Thymus (tissue), 11 donors: ENCODE results near the gene LCORL. TPM values are rescaled to one million over a fixed set of nuclear protein-coding genes. Genes with fewer than 3 reads are reported as not detected.

Experiments used
- DNase-seq, 9 donors: peaks; one replicate each; pipeline ENCODE4 v3.0.0-alpha.2; 2013; ENCODE audit warnings: low spot score in 9 of 9, low read depth in 6 of 9, missing footprints in 1 of 9
- H3K27ac ChIP-seq, 2 donors: one replicate each; pipeline ENCODE4 v1.5.1; 2013; ENCODE audit warnings: control low read depth in 1 of 2, low read depth in 1 of 2, low read length in 1 of 2, mild to moderate bottlenecking in 1 of 2, moderate library complexity in 1 of 2
- H3K27me3 ChIP-seq, 2 donors: one replicate each; pipeline ENCODE4 v1.5.1; 2013; ENCODE audit warnings: low read length in 1 of 2; ENCODE audit not compliant: control insufficient read depth in 2 of 2, insufficient read depth in 1 of 2
- H3K36me3 ChIP-seq, 2 donors: one replicate each; pipeline ENCODE4 v1.5.1; 2013; ENCODE audit warnings: low read length in 1 of 2, mild to moderate bottlenecking in 1 of 2, moderate library complexity in 1 of 2; ENCODE audit not compliant: control insufficient read depth in 2 of 2, insufficient read depth in 2 of 2
- H3K4me1 ChIP-seq, 2 donors: one replicate each; pipeline ENCODE4 v1.5.1; 2013; ENCODE audit warnings: low read length in 2 of 2; ENCODE audit not compliant: control insufficient read depth in 2 of 2, insufficient read depth in 2 of 2
- H3K4me3 ChIP-seq, 2 donors: one replicate each; pipeline ENCODE4 v1.5.1; 2013; ENCODE audit warnings: low read length in 2 of 2, control low read depth in 1 of 2, mild to moderate bottlenecking in 1 of 2
- H3K9me3 ChIP-seq, 2 donors: one replicate each; pipeline ENCODE4 v1.5.1; 2013; ENCODE audit warnings: low read length in 1 of 2, mild to moderate bottlenecking in 1 of 2; ENCODE audit not compliant: control insufficient read depth in 2 of 2, insufficient read depth in 1 of 2
- WGBS: extraction: QIAGEN DNeasy Blood & Tissue Kit; methylation state at CpG from one replicate; pipeline ENCODE4 v1.1.7; 2013; 5-methylcytosine and 5-hydroxymethylcytosine counted together
- polyA plus RNA-seq: library from polyadenylated mRNA; stranded (reverse); fragments of 200-250 nt; gene quantifications from one replicate; pipeline ENCODE4 v1.2.3, GENCODE V29; 2013
- total RNA-seq: library from RNA; stranded (reverse); fragments of 120-200 nt; gene quantifications from one replicate; pipeline ENCODE4 v1.2.4, GENCODE V29; 2013
- donor health status: healthy.

LCORL gene
- total and polyA plus RNA-seq, 2 donors = 4.5 to 13.3 TPM

DNA sequence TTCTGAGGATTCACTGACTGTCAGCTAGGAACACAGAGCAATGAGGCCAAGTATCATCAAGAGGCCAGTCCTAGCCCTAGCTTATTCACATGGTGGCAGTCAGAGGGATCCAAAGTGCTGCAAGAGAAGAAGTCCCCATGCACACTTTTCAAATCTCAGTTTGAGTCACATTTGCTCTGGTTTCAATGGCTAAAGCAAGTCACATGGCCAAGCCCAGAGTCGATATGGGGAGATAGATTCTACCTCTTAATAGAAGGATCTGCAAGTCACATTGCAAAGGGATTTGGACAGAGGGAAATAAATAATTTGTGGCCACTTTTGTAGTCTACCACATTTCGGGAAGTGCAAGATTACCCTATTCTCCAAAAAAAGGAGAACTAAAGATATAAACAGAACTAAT, 3.7 kb upstream of the LCORL start:
- no peak overlapping the region for H3K27ac ChIP-seq
- no peak for DNase-seq
- peaks cover 11 to 45% of the 10 kb centered on the region in 2 donors for H3K27me3 ChIP-seq
- no peak overlapping the region for H3K4me3 ChIP-seq
- 54% methylated on average over 2 of the region's 2 CpGs for WGBS
- H3K9me3 ChIP-seq = peaks cover 0 to 5% of the 10 kb centered on the region in 2 donors
- H3K36me3 ChIP-seq = no peaks in the 10 kb centered on the region
- H3K4me1 ChIP-seq = peaks cover 5 to 8% of the 10 kb centered on the region in 2 donors

DNA sequence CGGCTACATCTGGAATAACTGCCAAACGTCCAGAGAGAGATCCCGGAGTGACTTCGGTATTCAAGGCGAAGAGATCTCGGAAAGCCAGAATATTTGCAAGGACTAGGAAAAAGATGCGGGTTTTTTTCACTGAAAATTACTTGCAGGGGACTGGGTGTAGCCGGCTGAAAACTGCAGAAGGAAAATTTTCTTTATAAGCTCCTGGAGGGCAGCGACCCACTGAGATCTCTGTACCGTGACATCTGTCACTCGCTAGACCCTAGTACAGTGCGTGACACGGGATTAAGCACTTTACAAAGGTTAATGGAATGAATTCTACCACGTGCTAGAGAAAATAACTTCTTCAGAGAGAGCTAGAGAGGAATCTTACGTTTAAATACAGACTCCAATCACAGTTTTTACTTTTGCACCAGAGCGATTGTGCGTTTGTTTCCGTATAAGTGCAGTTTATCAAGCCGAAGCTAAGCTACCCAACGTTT, 1.1 kb upstream of the LCORL start:
- WGBS = 1% methylated on average over 20 of the region's 20 CpGs
- peaks cover 11 to 42% of the 10 kb centered on the region in 2 donors for H3K27me3 ChIP-seq
- peak overlapping the region; percentile 84 to 90 for H3K4me3 ChIP-seq
- H3K4me1 ChIP-seq = peaks cover 5 to 10% of the 10 kb centered on the region in 2 donors
- DNase-seq = peak in 3 of 9 donors; percentile 2 to 28 (median 3)
- H3K27ac ChIP-seq = no peak overlapping the region
- H3K36me3 ChIP-seq = no peaks in the 10 kb centered on the region
- H3K9me3 ChIP-seq = peaks cover 0 to 5% of the 10 kb centered on the region in 2 donors

DNA sequence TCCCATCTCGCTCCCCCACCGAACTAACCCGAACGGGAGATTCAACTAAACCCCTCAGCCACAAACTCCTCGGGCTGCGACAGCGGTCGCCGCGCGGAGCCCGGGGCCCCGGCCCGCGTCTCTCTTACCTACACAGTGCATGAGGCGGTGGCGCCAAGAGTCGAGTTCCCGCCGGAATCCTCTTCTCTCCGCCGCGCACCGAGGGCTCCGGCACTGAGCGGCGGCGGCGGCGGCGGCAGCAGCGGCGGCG, 160 bp downstream of the LCORL start:
- under 1% methylated on average over 34 of the region's 34 CpGs for WGBS
- peaks cover 0 to 5% of the 10 kb centered on the region in 2 donors for H3K9me3 ChIP-seq
- H3K36me3 ChIP-seq = no peaks in the 10 kb centered on the region
- peak overlapping the region; percentile 84 to 90 for H3K4me3 ChIP-seq
- H3K27ac ChIP-seq = peak overlapping the region; percentile 90 to 92
- H3K27me3 ChIP-seq = peaks cover 11 to 40% of the 10 kb centered on the region in 2 donors
- DNase-seq = no peak
- H3K4me1 ChIP-seq = peaks cover 5 to 10% of the 10 kb centered on the region in 2 donors

GRCh38 chr4:18020671-18021469, 685 bp downstream of the LCORL start:
- Histone ChIP-seq H3K4me3 (peak overlapping the region; percentile 84 to 90), H3K9me3 (peaks cover 0 to 5% of the 10 kb centered on the region in 2 donors), H3K27me3 (peaks cover 11 to 37% of the 10 kb centered on the region in 2 donors), H3K36me3 (no peaks in the 10 kb centered on the region), H3K4me1 (peaks cover 5 to 10% of the 10 kb centered on the region in 2 donors), H3K27ac (peak overlapping the region; percentile 90 to 92)
- DNase-seq = peak in 6 of 9 donors; percentile 38 to 74 (median 48)
- under 1% methylated on average over 90 of the region's 90 CpGs for WGBS

- Histone ChIP-seq H3K27ac (peak overlapping the region in 1 of 2 donors; percentile 20), H3K27me3 (peaks cover 11 to 34% of the 10 kb centered on the region in 2 donors), H3K9me3 (peaks cover 0 to 5% of the 10 kb centered on the region in 2 donors), H3K4me1 (peaks cover 5 to 10% of the 10 kb centered on the region in 2 donors), H3K36me3 (no peaks in the 10 kb centered on the region), H3K4me3 (peak overlapping the region; percentile 84 to 90)
- WGBS = 5% methylated on average over 16 of the region's 16 CpGs
- peak in 7 of 9 donors; percentile 21 to 57 (median 33) for DNase-seq
Measured at GRCh38 chr4:18020145-18020670, 1.3 kb downstream of the LCORL start.

GRCh38 chr4:18014269-18014668, 7.3 kb downstream of the LCORL start:
- 94% methylated on average over 1 of the region's 1 CpG for WGBS
- no peak overlapping the region for H3K27ac ChIP-seq
- no peaks in the 10 kb centered on the region for H3K36me3 ChIP-seq
- no peak for DNase-seq
- H3K4me3 ChIP-seq = no peak overlapping the region
- H3K27me3 ChIP-seq = no peaks in the 10 kb centered on the region
- H3K9me3 ChIP-seq = no peaks in the 10 kb centered on the region
- peaks cover 3 to 13% of the 10 kb centered on the region in 2 donors for H3K4me1 ChIP-seq

DNA sequence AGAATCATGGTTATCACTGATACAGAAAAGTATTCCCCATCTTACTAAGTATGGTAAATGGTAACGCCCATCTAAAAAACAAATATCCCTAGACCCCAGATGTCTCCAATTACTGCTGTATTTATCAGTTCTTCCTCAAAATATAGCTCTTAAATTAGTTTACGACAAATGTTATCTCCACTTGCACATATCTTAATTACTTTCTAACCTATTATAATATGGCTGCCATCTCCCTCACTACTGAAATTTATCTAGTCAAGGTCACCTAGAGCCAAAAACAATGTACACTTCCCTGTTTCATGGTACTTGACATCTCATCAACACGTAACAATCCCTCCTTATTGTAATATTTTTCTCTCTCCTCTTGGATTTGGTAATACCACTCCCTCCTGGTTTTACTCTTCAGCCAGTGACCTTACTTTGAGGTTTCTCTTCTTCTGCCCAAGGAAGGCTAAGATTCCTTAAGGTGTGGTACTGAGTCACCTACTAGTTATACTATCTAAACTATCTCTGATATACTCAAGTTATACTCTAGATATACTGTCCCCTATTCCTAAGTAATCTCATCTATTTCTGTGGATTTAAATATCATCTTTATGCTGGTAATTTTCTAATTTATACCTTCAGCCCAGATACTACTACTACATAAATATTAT, 8.6 kb downstream of the LCORL start:
- Histone ChIP-seq H3K27me3 (no peaks in the 10 kb centered on the region), H3K9me3 (no peaks in the 10 kb centered on the region), H3K36me3 (no peaks in the 10 kb centered on the region), H3K4me3 (no peak overlapping the region), H3K4me1 (peaks cover 3 to 13% of the 10 kb centered on the region in 2 donors), H3K27ac (no peak overlapping the region)
- no peak for DNase-seq
- 99% methylated on average over 3 of the region's 3 CpGs for WGBS

- H3K4me3 ChIP-seq = no peak overlapping the region
- H3K36me3 ChIP-seq = no peaks in the 10 kb centered on the region
- no peaks in the 10 kb centered on the region for H3K27me3 ChIP-seq
- H3K27ac ChIP-seq = no peak overlapping the region
- H3K9me3 ChIP-seq = no peaks in the 10 kb centered on the region
- 88% methylated on average over 3 of the region's 3 CpGs for WGBS
- no peak for DNase-seq
- peaks cover 3 to 13% of the 10 kb centered on the region in 2 donors for H3K4me1 ChIP-seq
Measured at GRCh38 chr4:18012134-18012806, 9.3 kb downstream of the LCORL start.
